Keratinocyte (primary cell): ENCODE data around the gene CHRM4. TPM values are rescaled to one million over a fixed set of nuclear protein-coding genes. Genes with fewer than 3 reads are reported as not detected.

Source experiments
- DNase-seq: peaks from one replicate; pipeline ENCODE4 v3.0.0-alpha.2; 2011; ENCODE audit warnings: low read depth, missing footprints, low spot score
- FAIRE-seq: peaks from 2 replicates; lab custom pipeline; 2011; peaks lifted over from hg19 to GRCh38; lab: Jason Lieb, UNC
- H2AFZ ChIP-seq: 2 replicates; pipeline ENCODE4 v1.6.0; 2012; ENCODE audit warnings: low read length, control low read depth, inconsistent platforms; ENCODE audit not compliant: control insufficient read depth
- H3K27ac ChIP-seq: 2 replicates; pipeline ENCODE4 v1.5.1; 2011; ENCODE audit warnings: low read length; ENCODE audit not compliant: control insufficient read depth, insufficient read depth
- H3K27me3 ChIP-seq: 3 replicates; pipeline ENCODE4 v1.6.0; 2011; ENCODE audit warnings: low read length; ENCODE audit not compliant: control insufficient read depth, insufficient read depth; ENCODE audit errors: extremely low read depth
- H3K36me3 ChIP-seq, 2 experiments: 2 replicates in 1 of 2; 3 replicates in 1 of 2; pipeline ENCODE4 v1.5.1; 2011; ENCODE audit warnings: low read length in 2 of 2, mild to moderate bottlenecking in 1 of 2; ENCODE audit not compliant: control insufficient read depth in 2 of 2, insufficient read depth in 2 of 2; ENCODE audit errors: extremely low read depth in 1 of 2
- H3K4me1 ChIP-seq: 3 replicates; pipeline ENCODE4 v1.5.1; 2011; ENCODE audit warnings: low read length; ENCODE audit not compliant: control insufficient read depth, insufficient read depth; ENCODE audit errors: extremely low read depth
- H3K4me2 ChIP-seq: 3 replicates; pipeline ENCODE4 v1.6.0; 2011; ENCODE audit warnings: low read depth, low read length; ENCODE audit not compliant: control insufficient read depth, insufficient read depth; ENCODE audit errors: extremely low read depth
- H3K4me3 ChIP-seq, 3 experiments: fragments of 200-600 bp in 1 of 3; sonication (generic) in 1 of 3; 2 replicates in 2 of 3; 3 replicates in 1 of 3; pipeline ENCODE4 v1.5.1; 2011 to 2016; ENCODE audit warnings: low read length in 3 of 3, mild to moderate bottlenecking in 3 of 3, control low read depth in 2 of 3, inconsistent platforms in 1 of 3, low read depth in 1 of 3, mixed read lengths in 1 of 3, mixed run types in 1 of 3, moderate library complexity in 1 of 3; ENCODE audit not compliant: control insufficient read depth in 2 of 3, insufficient read depth in 2 of 3; ENCODE audit errors: extremely low read depth in 1 of 3
- H3K79me2 ChIP-seq: 2 replicates; pipeline ENCODE4 v1.6.0; 2012; ENCODE audit warnings: low read length; ENCODE audit not compliant: control insufficient read depth, insufficient read depth
- H3K9ac ChIP-seq: 3 replicates; pipeline ENCODE4 v1.6.0; 2011; ENCODE audit warnings: low read length; ENCODE audit not compliant: control insufficient read depth, insufficient read depth; ENCODE audit errors: extremely low read depth
- H3K9me1 ChIP-seq: 3 replicates; pipeline ENCODE4 v1.6.0; 2011; ENCODE audit warnings: low read length; ENCODE audit not compliant: control insufficient read depth, insufficient read depth; ENCODE audit errors: extremely low read depth
- H3K9me3 ChIP-seq: 2 replicates; pipeline ENCODE4 v1.5.1; 2012; ENCODE audit warnings: low read depth, low read length; ENCODE audit not compliant: control insufficient read depth
- H4K20me1 ChIP-seq: 3 replicates; pipeline ENCODE4 v1.6.0; 2011; ENCODE audit warnings: low read length; ENCODE audit not compliant: control insufficient read depth, insufficient read depth; ENCODE audit errors: extremely low read depth
- CTCF ChIP-seq, 3 experiments: IDR thresholded peaks in 1 of 3; conservative IDR thresholded peaks in 1 of 3; optimal IDR thresholded peaks in 1 of 3; 2 replicates in 2 of 3; 3 replicates in 1 of 3; pipeline versions ENCODE3 to v1.5.1; 2011; ENCODE audit warnings: low read length in 3 of 3, mild to moderate bottlenecking in 3 of 3, moderate library complexity in 2 of 3, control low read depth in 1 of 3, inconsistent platforms in 1 of 3; ENCODE audit not compliant: insufficient read depth in 2 of 3; ENCODE audit errors: extremely low read depth in 1 of 3
- EZH2 ChIP-seq: IDR thresholded peaks from one replicate; pipeline ENCODE4 v1.6.1; 2012; ENCODE audit warnings: inconsistent platforms, mild to moderate bottlenecking, low read length, moderate library complexity
- dilution Hi-C: fragments of 300-500 bp; cut with MboI; formaldehyde crosslinking; loops from one replicate; pipeline ENCODE4 v1.7.0; 2020; ENCODE audit warnings: low sequenced_read_pairs; ENCODE audit not compliant: extremely low pct_ligation_motif_present
- polyA plus RNA-seq, 5 experiments: library from polyadenylated mRNA; depleted of rRNA in 3 of 5; stranded (reverse) in 3 of 5; stranded (forward) in 1 of 5; unstranded in 1 of 5; fragments of >200 nt; gene quantifications; 1 replicate in 1 of 5; 2 replicates in 3 of 5; 3 replicates in 1 of 5; pipeline versions ENCODE4 v1.2.1 to v1.2.3, GENCODE V29; 2011 to 2012; ENCODE audit warnings: missing spikeins in 2 of 5, low read depth in 1 of 5, low replicate concordance in 1 of 5

The CHRM4 gene
- polyA plus RNA-seq, 1 donor (not counting 4 experiments of a cell fraction or from before 2014, with no cell fraction given): not detected

GRCh38 chr11:46387919-46388618 lies 3.5 kb downstream of the CHRM4 start:
- dilution Hi-C loops: no loop called here
- TF ChIP-seq EZH2 (peak; percentile 2), CTCF (optimal IDR thresholded peaks at IDR 0.05 in 1 of 3, IDR thresholded peaks at IDR 0.05 in 1 of 3, conservative IDR thresholded peaks at IDR 0.05 in 1 of 3; ENCODE audit: extremely low read depth in 1 of 3, insufficient read depth in 2 of 3, low read length in 3 of 3) (no peak)
- peaks cover 61% of the 10 kb centered on the region for H3K27me3 ChIP-seq

GRCh38 chr11:46387456-46387855 lies 4.1 kb downstream of the CHRM4 start:
- TF ChIP-seq EZH2: no peak
- TF ChIP-seq CTCF (optimal IDR thresholded peaks at IDR 0.05 in 1 of 3, IDR thresholded peaks at IDR 0.05 in 1 of 3, conservative IDR thresholded peaks at IDR 0.05 in 1 of 3; ENCODE audit: extremely low read depth in 1 of 3, insufficient read depth in 2 of 3, low read length in 3 of 3): no peak
- Histone ChIP-seq H3K9me1 (no peaks in the 10 kb centered on the region), H3K36me3 (no peaks in the 10 kb centered on the region), H3K4me1 (peaks cover 17% of the 10 kb centered on the region), H3K4me3 (no peak overlapping the region), H3K9ac (no peak overlapping the region), H4K20me1 (peaks cover 2% of the 10 kb centered on the region), H3K79me2 (no peaks in the 10 kb centered on the region), H3K9me3 (no peaks in the 10 kb centered on the region), H3K27ac (no peak overlapping the region), H2AFZ (no peak overlapping the region), H3K4me2 (no peak overlapping the region), H3K27me3 (peaks cover 58% of the 10 kb centered on the region)
- FAIRE-seq (no peak), DNase-seq (no peak)
- dilution Hi-C loops: no loop called here

More at GRCh38 chr11:46387919-46388618, 3.5 kb downstream of the CHRM4 start:
- H4K20me1 ChIP-seq: peaks cover 3% of the 10 kb centered on the region
- peaks cover 17% of the 10 kb centered on the region for H3K4me1 ChIP-seq
- no peak overlapping the region for H3K4me3 ChIP-seq
- no peak overlapping the region for H3K27ac ChIP-seq
- FAIRE-seq: no peak
- DNase-seq: no peak
- H2AFZ ChIP-seq: no peak overlapping the region
- H3K9ac ChIP-seq: no peak overlapping the region
- no peaks in the 10 kb centered on the region for H3K9me1 ChIP-seq
- H3K4me2 ChIP-seq: no peak overlapping the region
- H3K9me3 ChIP-seq: no peaks in the 10 kb centered on the region
- no peaks in the 10 kb centered on the region for H3K36me3 ChIP-seq
- no peaks in the 10 kb centered on the region for H3K79me2 ChIP-seq
